SKM-1 treated with dmso at 0.1 percent for 144 hours (cell line): ENCODE data around the gene C1orf210.

Source experiments
- DNase-seq: peaks from one replicate; lab custom pipeline; 2025; ENCODE audit not compliant: unreplicated experiment; lab: John Stamatoyannopoulos, UW

C1orf210 gene

DNA sequence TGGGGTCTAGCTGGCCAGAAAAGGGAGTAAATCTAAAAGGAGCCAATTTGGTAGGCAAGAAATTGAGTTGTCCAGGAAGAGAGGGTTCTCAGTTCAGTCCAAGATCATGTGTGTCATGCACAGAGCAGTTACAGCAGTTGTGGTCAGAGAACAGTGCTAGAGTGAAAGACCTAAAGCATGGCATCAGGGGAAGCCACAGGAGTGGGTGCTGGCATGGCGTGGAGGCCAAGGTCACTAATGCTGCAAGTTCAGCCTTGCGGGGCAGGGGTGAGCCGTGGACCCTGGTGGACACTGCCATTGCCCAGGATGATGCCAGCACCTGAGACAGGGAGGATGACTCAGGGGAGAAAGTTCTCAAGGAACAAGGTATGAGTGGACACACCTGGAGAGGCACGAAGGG lies 32.2 kb downstream of the C1orf210 start:
- DNase-seq = no peak

DNA sequence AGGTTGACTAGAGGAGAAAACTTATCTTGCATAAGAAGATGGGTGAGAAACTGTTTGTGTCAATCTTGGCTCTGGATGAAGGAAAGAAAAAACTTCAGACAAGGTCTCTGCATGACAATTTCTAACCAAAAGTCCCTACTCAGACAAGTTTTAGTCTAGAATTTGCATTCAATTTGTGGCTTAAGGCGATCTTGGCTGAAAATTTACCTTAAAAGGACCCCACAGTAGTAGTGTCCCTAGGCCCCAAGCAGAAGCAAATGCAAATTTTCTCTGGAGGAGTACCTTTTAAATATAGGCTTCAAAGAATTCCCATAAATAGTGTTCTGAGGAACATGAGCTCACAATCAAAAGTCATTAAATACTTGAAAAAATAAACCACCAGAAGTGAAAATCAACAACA lies 33.2 kb downstream of the C1orf210 start:
- DNase-seq = no peak

DNA sequence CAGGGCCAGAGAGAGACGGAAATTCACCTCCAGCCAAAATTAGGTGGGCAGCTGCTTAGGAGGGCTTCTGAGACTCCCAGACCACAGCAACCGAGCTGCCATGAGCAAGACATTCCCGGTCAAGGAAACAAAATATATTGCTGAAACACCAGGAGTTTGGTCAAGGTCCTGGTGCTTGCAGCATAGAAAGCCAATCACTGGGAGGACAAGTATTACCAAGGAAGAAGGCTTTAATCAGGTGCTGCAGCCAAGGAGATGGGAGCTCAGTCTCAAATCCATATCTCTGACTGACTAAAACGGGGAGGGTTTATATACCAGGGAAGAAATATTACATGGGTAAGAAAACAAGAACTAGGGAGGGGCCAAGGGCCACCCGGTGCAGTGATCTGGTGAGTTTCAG lies 34.4 kb downstream of the C1orf210 start:
- DNase-seq = no peak

DNA sequence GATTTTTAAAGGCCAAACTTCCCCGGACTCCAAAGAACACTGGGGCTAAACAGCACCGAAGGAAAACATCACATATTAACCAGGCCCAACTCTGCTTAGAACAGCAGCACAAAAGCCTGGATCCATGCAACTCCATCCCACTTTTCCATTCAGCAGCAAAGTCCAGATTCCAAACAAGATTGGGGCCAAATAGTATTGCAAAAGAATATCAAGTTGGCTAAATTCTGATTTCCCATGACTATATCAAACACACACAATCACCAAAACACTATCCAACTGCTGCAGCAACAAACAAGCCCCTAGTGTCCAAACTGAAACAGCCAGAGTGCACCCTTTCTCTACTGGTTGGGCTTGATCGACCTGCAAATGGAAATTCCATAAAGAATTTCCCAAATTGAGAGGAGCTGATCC lies 35.0 kb downstream of the C1orf210 start:
- no peak for DNase-seq

DNA sequence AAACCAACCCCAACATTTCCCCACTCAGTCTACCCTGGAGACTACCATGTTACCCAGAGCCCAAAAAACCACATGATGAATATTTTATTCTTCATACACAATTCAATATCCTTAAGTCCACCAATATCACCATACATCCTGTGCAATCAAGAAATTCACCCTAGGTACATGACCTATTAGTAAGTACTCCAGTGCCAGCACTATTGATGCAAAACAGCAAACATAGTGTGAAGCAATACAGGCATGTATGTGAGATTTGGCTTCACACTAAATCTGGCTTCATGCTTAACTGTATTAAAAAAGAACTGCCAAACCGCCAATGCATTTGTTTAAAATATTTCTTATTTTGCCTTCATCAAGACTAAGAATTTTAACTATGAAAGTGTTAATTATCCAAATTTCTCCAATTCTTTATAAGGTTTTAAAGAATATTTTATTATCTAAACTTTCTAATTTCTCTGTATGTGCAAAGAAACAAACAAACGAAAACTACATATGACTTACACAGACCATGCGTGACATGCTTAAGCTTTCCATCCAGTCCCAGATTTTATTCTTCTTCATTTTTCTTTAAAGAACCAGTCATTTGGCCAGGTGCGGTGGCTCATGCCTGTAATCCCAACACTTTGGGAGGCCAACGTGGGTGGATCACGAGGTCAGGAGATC lies 38.0 kb downstream of the C1orf210 start:
- no peak for DNase-seq

DNA sequence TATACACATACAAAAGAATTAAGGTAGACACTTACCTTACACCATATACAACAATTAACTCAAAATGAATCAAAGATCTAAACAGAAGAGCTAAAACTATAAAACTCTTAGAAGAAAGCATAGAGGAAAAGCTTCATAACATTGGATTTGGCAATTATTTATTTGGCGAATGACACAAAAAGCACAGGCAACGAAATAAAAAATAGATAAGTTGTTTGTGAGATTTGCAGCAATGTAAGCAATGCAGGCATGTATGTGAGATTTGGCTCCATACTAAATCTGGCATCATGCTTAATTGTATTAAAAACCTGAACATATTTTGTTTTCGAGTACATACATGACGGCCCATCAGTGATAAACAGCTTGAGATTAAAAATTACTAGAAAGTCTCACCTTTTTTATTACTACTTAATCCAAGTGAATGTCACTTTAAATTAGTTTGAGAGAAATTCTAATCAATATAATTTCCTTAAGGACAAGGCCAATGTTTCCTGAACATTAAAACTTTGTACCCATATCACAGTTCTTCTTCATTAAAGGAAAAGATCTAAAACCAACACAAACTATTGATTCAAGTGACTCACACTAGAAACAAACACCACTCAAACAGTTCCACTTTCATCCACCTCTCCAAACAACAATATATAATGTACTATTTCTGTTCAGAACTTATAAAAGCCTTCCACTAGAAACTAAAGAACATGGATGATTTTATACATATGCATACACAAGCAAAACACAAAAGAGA lies 38.7 kb downstream of the C1orf210 start:
- DNase-seq = no peak

DNA sequence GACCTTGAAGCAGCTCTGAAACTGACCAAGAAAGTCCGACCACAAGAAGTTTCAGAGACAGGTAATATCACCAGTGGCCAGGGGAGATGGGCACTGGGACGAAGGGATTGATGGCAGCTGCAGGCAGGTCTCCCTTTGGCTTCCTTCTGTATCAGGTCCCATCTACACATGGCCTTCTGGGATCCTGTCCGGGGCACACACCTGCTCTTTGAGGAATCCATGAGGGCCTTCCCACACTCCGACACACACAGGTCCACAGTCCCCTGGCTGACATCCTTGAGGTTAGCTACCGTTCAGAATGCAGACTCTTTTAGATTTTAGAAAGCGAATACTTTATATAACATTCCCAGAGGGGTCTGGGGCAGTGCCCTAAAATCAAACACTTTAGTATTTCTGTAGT lies 42.1 kb downstream of the C1orf210 start:
- DNase-seq = no peak

DNA sequence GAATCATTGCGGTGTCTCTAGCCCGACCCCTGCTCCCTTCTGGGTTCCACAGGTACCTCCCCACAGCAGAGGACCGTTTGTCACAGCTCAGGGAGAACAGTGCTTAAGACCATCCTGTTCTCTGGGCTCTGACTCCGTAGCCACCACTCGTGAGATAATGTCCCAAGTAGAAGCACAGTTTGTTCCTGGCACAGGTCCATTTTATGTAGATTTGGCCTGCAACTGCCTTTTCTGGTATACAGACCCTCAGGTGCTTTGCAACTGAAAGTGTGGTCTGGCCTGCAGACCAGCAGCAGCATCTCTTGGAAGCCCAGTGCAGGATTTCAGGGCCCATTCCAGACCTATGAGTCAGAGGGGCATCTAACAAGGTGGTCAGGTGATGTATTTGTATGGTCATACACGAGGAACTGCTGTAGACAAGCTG lies 44.0 kb downstream of the C1orf210 start:
- DNase-seq = no peak

DNA sequence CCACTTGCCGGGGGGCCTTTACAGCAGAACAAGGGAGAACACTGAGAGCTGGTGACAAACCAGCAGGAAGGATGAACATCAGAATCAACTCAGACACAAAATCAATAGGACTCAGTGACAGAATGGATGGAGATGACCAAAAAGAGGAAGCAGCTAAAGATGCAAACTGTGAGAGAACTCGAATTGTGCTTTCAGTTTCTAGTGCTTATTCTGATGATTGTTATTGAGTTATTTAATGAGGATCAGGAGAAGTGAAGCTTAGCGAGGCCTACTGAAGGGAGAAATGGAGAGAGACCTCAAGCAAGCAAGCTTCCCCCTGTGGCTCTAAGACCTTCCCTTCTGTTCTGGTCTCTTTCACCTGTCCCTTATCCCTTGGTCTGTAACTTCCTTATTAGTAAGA lies 45.9 kb downstream of the C1orf210 start:
- DNase-seq = peak; percentile 49

DNA sequence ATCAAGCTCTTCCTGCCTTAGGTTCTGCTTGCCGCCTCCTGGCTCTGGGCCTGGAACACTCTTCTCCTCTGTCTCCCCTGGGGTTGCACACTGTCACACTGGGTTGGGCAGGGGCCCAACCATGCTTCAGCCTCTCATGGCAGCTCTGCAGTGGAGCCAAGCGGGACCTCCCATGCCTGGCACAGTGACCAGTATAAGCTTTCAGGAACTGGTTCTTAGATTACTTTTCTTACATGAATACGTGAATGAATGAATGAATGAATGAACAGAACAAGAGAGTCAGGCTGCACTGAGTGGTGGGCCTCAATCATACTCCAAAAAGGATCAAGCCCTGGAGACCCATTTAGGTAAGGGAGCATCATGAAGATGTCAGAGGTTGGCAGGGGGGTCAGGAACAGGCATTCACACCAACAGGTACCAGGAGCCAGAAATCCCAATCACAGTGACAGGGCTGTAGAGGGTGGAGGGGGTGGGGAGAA lies 46.4 kb downstream of the C1orf210 start:
- DNase-seq = no peak

DNA sequence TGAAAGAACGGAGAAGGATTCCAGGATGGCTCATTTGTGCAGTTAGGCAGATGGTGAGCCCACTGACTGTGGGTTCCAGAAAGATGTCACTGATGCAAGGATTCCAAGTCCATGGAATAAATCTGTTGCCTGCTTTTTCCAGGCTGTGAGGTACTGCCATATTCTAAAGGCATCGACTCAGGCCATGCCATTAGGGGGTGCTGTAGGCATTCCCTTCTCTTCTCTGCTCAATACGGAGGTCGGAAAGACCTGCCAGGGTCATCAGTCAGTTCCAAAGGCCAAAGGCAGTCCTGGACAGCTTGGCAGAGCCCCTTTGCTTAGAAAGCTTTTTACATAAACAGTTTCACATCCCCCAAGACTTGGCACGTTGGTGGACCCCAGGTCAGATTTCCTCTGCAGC lies 47.3 kb downstream of the C1orf210 start:
- peak; percentile 14 for DNase-seq

DNA sequence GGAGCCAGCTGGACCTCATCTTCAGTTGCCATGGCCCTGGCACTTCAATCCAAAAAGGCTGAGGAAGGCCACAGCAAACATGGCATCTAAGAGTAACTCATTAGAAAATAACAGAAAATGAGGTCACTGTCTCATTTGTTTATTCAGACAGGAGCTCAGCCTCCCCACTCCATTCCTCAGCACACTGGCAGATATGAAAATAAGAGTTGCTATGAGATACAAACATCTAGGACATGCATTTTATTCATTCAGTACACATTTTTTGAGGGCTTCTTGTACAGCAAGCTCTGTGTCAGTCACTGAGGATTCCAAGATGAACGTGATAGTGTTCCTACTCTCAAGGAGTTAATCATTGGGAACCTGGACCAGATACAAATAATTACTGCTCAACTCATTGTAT lies 48.3 kb downstream of the C1orf210 start:
- DNase-seq = no peak

DNA sequence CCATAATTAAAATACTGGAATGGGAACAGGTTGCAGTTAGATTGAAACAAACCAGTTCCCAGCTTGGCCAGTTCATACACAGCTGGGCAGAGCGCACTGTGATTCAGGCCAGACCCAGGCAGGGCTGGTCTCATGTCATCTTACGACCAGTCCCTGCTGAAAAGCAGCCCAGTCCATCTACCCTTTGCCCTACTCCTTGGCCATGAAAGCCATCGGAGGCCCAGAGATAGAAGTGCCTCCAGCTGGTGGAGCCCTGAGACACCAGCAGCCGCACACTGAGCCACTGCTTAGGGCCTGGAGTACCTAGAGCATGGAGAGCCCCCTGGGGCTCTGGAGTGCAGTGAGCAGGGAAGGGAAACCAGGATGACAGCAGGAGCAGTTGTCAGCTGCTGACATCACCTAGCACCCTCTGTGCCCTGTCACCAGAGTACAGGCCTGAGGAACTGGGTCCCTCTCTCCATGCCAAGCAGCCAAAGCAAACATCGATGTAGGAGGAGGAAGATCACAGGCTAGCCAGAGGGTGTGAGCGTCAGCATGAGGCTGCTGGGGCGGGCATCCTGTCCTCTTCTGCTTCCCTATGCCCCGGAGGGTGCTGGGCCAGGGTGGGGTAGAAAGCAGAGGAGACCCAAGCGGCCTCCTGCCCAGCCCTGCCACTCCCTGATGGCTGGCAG lies 49.8 kb downstream of the C1orf210 start:
- DNase-seq = no peak

DNA sequence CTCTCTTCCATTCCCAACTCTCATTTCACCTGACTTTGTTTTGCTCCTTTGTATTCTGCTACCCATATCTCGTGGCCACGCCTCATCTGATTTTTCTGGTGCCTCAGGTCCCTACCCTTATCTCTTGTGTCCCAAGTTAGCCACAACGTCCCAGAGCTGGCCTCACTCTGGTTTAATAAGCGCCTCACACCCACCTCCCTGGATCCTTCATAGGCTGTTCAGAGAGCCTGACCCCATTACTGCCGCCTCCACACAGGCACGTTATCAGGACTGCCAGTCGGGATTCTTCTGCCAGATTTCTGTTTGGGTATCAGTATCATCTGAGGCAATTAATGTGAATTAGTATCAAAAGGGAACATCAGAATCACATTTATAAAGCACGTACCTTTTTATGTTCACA lies 50.3 kb downstream of the C1orf210 start:
- no peak for DNase-seq

DNA sequence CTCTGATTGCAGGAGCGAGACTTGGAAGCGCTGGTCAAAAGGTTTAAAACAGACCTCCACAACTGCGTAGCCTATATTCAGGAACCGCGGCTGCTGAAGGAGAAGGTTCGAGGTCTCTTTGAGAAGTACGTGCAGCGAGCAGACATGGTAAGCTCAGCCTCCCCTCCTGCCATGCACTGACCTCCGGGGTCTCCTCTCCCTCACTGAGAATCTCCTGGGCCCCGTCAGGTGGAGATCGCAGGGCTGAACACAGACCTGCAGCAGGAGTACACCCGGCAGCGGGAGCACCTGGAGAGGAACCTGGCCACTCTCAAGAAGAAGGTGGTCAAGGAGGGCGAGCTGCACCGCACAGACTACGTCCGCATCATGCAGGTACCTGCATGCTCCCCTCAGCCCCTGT lies 51.1 kb downstream of the C1orf210 start:
- DNase-seq = no peak

DNA sequence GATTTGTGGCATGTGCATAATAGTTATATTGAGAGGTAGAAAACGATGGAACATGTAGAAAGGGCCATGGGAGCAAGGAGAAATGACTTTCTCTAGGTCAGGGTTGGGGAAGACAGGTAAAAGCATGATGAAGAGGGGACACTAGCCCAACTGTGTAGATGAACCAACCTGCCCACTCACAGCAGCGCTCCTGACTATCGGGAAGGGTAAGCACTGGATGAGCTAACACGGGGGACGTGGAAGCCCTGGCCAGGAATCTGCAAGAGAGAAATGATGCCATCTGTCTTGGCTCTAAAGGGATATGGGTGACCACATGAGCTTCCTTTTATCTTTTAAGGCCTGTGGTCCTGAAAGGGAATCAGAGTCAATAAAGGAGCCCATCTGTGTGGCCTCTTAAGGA lies 51.8 kb downstream of the C1orf210 start:
- no peak for DNase-seq

DNA sequence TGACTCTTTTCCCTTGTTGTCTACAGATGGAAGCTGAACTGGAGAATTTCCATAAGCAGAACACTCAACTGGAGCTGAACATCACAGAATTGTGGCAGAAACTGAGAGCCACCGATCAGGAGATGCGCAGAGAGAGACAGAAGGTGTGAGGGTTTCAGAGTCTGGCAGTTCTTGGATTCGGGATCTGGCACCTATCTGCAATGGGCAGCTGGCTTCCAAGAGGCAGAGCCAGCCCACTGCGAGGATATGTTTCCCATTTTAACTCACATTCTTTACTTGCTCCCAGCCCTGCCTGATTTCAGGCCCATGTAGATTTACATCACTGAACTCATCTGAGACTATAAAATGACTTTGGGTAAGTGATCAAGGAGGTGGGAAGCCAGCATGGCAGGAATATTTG lies 52.9 kb downstream of the C1orf210 start:
- no peak for DNase-seq

DNA sequence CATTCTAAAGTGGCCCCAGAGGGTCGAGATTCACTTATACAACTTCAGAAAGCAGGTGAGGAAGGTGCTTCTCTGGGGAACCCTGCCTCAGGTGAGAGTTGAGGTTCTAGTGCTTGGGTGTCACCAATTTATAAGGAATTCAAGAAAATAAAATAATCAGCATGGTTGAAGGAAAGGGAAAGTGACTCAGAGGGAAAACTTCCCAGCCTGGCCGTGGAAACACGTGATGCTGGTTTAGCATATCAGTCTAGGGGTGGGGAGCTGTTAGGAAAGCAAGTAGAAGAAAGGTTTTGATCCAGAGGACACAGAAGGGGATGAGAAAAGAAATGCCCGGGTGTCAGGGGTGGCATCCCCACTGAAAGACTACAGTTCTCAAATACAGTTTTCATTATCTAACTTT lies 53.3 kb downstream of the C1orf210 start:
- no peak for DNase-seq
